Smooth muscle cell of the brain vasculature (primary cell): ENCODE measurements around the gene SEMA4G.
A peak's percentile ranks its signal among the peaks of the same experiment; 100 is the strongest.

Source experiments
- DNase-seq: peaks from one replicate; pipeline ENCODE4 v3.0.0-alpha.2; 2012; ENCODE audit warnings: low read depth, low spot score

The SEMA4G gene

DNA sequence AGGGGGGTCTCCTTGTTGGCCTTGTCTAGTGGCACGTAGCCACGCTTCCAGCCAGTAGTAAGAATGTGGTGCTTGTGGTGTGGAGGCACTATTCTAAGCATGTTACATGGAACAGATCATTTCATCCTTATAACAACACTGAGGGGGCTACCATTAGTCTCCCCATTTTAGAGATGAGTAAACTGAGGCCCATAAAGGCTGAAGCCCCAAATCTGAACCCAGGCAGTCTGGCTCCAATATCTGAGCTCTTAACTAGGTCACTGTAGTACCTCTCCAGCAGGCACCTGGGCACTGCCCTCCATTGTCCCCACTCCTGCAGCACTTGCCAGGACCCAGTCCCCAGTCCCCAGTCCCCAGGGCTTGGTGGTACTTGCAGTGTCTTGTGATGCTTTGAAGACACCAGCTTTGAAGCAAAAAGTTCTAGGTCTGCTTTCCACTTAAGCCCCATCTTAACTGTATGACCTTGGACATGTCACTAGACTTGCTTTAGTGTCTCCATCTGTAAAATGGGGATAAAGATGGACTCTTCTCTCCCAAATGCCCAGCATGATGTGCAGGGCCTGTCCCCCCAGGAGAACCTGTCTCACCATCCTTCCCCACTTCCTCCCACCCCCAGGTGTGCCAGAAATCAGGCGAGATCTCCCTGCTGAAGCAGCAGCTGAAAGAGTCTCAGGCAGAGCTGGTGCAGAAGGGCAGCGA lies 36.7 kb downstream of the SEMA4G start:
- no peak for DNase-seq

DNA sequence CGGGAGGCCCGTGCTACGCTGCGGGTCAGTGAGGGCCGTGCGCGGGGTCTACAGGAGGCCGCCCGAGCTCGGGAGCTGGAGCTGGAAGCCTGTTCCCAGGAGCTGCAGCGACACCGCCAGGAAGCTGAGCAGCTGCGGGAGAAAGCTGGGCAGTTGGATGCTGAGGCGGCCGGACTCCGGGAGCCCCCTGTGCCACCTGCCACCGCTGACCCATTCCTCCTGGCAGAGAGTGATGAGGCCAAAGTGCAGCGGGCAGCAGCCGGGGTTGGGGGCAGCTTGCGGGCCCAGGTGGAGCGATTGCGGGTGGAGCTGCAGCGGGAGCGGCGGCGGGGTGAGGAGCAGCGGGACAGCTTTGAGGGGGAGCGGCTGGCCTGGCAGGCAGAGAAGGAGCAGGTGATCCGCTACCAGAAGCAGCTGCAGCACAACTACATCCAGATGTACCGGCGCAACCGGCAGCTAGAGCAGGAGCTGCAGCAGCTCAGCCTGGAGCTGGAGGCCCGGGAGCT lies 37.3 kb downstream of the SEMA4G start:
- DNase-seq, result no peak

DNA sequence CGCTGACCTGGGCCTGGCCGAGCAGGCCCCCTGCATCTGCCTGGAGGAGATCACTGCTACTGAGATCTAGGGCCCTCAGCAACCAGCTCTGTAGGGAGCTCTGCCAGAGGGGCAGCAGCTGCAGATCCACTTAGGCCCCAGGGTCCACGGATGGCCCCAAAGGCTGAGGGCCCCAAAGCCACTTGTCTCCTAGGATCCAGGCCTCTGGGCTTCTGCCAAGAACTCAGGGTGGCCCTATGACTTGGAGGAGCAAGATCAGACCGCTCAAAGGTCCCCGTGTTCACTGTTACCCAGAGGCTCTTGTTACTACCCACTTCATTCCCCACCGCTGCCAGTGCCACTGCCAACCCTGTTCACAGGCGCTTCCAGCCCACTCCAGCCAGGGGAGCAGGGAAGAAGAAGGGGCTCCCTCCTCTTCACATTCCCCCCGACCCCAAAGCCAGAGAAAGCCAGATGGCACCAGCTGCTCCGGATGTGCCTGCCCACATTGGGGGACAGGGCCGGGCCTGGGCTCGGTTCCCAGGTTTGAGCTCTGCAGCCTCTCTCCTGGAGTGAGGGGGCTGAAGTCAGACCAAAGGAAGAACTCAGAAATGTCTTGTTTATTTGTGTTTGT lies 37.9 kb downstream of the SEMA4G start:
- no peak for DNase-seq

DNA sequence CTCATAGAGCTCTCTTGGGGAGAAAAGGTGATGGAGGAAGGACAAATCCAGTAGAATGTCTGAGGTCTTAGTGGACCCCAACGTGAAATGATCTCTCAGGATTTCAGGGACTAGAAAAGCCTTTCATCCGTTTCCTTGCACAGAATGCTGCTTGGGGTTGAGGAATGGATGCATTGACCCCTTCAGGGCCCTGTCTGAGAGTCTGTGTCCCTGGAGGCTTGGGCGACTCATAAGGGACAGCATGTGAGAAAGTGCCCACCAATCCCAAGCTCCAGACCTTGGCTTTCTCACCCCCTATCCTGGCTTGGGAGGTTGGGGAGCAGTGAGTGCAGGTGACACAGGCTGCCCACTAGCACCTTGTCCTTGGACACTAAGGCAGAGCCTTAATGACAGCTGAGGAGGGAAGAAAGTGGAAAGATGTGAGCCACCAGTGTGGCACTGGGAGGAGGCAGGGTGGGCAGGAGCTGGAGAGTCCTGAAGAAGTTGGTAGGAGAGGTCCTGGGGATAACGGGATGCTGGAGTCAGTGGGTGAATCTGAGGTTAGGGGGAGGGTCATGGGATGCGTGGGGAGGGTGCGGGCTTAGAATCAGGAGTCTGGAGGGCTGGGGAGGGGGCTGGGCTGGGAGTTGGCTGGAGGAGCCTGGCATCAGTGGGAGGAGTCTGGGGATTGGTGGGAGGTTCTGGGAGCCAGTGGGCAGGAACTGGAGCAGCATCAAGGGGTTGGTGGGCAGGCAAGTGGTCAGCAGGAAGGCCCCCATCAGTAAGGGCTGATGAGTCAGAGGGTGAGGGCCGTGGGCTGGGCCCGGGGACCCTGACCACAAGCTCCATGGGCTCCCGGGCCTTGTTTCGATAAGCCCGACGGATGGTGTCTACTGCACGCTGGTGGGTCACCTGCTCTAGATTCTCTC lies 38.9 kb downstream of the SEMA4G start:
- no peak for DNase-seq

DNA sequence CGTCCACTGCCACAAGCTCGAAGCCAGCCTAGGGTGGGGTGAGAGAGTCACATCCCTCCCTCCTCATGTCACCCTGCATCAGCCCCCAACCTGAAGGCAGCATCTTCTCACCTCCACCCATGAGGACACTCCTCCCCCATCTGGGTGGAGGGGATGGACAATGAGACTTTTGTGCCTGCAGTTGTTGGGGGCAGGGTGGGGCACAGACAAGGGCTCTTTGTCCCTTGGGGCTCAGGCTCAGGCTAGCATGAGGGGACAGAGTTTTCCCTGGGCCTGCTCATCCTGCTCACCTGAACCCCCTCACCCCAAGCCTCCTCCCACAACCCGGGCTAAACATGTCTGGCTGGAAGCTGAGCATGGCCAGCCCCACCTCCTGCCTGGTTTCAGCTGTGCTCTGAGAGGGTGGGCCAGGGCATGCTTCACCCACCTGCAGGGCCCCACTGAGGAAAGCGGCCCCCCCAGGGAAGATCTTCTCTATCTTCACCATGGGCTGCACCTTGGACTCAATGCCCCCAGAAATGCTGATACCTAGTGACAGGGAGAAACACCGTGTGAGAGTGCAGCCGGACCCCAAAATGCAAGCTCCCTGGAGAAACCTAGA lies 39.6 kb downstream of the SEMA4G start:
- no peak for DNase-seq

DNA sequence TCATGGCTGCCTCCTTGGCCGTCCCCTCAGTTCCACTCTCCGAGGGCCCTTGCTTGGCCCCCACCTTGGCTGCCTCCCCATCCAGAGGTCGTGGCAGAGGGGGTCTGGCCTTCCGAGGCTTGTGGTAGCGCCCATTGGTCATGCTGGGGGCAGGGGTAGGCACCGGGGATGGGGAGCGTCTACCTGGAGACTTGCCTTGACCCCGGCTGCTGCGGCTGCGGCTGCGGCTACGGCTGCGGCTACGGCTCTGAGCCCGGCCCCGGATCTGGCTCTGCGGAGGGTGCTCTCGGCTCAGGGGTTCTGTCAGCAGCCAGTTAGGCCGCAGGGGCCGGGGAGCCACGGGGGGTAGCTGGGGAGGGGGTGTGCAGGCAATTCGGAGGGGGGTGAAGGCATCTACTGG lies 41.0 kb downstream of the SEMA4G start:
- no peak for DNase-seq

DNA sequence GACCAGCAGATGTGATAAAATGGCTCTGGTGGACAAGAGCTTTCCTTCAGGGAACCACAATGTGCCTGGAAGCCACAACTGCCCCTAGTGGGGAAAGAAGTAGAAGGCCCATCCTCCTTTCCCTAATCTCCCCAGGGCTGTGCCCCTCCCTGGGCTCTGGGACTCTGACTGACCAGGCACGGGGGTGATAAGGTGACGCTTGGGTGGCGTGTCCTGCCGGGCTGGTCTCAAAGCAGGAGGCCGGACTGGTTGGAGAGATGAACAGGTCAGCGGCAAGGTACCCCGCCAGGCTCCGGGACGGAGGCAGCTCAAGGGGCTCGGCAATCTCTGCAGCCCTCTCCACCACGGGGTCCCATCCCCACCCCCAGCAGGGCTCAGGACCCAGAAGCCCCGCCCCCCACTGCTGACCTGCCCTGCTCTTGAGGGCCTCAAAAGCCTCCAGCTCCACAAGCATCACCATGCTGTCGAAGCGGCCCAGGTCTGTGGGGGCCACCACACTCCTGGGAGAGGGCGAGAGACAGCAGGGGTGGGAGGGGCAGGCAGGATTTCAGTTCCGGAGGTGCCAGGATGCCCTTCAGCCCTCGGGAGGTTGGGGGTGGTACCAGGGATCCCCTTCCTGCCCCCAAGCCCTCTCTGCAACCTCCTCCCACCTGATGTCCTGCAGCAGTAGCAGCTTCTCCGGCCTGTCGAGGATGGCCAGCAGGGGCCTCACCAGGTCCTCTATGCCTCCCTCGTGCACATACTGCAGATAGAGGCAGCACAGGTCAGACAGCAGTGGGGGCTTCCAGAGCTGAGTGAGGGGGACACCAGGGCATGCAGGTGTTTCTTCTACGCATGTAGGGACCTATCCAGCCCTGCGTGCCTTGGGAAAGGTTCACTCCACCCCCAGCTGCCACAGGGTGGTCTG lies 42.5 kb downstream of the SEMA4G start:
- no peak for DNase-seq

DNA sequence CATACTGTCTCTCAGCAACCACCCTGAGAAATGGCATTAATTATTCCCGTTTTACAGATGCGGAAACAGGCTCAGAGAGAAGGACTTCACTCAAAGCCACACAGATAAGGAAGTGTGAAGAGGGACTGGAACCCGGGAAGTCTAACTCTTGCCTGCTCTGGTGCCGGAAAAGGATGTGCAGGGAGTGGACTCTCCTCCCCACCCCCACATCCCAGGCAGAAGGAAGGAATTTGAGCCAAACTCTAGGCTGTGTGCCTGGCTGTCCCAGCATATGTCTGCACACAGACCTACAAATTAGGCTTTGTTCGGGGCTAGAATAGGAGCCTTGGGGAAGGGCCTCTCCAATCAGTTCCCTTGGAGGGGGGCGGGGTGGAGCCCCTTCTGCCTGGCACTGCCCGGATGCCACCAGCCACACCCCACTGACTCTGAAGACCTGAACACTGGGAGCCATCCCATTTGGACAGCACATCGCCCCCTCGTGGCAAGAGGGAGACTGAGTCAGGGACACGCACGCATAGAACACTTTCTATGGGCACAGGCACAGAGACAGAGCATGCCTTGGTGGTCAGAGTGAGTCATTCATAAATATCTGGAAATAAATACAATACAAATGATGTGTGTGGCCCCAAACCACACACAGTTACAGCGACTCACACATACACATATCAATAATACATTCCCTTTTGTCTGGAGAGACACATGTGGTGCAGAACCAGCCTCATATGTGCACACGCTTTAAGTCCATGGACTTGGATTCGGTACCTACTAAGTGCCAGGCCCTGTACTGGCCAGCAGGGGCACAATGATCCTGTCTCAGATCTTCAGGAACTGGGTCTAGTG lies 43.4 kb downstream of the SEMA4G start:
- peak; percentile 80 for DNase-seq

DNA sequence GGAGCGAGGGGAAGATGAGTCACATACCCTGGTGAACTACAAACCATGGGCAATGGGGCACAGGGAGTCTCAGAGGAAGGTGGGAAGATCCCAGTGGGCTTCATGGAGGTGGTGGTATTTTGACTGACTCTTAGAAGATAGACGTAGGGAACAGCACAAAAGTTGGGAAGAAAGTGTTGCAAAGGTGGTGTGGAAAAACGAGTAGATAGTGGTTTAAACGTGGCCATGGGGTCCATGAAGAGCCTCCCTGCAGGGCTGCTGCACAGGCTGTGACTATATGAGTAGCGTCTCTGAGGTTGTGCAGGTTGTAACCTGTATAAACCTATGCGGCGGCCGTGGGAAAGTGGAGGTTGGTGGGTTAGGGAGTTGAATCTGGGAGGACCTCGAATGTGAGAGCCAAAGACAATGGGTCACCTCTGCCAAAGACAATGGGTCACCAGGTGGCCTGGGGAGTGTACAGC lies 44.1 kb downstream of the SEMA4G start:
- no peak for DNase-seq

DNA sequence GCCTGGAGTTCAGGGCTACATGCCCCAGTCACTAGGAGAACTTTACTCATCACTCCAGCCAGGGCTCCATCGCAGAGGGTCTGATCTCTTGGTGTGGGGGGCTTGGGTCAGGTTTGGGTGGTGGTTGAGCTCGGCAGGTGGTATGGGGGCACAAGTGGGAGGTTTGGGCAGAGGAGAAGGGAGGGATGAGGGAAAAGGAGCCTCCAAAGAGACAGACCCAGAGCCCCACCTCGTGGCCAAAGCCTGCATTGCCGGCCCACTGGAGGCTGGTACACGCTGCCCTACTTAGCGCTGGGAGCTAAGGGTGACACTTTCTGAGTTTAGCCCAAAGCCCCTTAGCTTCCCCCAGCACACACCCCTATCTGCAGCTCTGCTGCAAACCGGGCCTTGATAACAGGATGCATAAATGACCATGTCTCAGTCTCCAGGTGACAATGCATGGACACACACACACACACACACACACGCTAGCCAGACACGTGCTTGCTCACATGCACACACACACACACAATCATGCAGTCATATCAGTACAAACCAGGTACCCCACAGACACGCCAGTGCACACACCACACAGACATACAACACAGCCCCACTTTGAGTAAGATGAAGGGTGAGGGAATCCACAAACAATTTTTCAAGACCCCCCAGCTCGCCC lies 45.1 kb downstream of the SEMA4G start:
- DNase-seq, result no peak

DNA sequence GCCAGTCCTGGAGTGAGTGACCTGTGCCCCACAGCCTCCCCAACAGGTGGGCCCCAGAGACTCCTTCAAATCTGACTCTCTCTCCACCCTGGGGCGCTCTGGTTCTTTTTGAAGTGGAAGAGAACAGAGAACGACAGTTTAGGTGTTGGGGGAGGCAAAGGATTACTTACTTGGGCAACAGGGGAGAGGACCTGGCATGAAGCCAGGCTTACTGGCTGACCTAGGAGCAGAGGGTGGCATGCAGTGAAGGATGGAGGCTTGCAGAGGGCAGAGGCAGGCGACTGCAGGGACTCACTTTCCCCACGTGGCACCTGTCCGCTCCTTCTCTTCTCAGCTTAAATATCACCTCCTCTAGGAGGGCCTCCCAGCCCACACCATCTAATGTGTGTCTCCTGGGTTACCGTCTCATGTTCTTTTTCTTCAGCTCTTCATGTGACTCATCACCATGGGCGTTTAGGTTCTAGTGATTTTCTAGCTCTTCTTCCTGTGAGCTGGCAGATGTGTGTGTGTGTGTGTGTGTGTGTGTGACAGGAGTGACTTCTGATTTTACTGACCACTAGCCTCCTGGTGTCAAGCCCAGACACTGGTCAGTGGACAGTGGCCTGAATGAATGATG lies 45.8 kb downstream of the SEMA4G start:
- DNase-seq, result no peak

DNA sequence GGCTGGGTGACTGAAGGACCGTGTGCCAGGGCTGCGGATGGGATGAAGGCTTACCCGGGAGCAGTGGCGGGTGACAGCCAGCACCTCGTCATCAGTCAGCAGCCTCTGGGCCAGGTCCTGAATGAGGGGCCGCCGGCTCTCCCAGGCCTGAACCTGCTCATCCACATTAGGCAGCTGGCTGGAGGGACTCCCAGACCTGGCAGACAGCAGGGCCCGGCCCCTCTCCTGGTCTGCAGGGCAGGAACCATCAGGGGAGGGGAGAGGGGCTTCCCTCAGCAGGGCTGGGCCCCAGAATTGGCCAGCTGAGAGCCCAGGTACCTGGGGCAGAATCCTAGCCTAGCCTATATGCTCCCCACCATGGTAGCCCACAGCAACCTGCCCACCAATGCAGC lies 46.3 kb downstream of the SEMA4G start:
- DNase-seq, result no peak

DNA sequence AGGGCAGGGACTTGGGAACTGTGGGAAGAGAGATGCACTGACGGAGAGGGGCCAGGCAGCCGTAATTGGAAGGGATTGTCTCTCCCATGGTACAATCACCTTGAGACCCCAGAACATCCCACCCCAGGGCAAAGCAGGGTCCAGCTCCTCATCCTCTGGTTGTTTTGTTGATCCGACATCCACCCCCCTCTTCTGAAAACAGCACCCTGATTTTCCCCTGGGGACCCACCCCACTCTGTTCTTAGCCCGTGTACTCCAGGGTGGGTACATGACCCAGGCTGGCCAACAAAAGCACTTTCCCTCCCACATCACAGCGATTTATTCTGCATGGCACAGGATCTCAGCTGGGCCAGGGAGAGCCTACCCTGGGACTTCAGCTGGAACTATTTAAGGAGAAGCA lies 47.5 kb downstream of the SEMA4G start:
- DNase-seq, result no peak

DNA sequence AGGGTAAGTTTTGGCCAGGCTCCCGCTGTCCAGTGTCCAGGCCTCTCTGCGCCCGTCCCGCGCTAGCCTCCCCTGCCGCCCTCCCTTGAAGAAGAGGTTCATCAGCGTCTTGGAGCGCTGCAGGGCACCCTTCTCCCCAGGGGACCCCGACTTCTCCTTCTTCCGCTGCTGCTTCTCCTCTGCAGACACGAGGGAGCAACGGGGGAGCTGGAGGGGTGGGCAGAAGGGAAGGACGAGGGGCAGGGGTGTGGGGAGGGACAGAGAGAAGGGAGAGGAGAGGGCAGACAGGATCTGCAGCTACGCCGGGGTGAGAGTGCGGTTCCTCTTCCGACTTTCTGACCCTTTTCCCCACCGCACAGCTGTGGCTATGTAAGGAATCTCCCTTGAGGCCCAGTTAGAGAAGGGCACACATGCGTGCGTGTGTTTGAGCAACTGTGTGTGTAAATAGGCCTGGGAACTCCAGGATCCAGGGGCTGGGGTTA lies 48.9 kb downstream of the SEMA4G start:
- no peak for DNase-seq

DNA sequence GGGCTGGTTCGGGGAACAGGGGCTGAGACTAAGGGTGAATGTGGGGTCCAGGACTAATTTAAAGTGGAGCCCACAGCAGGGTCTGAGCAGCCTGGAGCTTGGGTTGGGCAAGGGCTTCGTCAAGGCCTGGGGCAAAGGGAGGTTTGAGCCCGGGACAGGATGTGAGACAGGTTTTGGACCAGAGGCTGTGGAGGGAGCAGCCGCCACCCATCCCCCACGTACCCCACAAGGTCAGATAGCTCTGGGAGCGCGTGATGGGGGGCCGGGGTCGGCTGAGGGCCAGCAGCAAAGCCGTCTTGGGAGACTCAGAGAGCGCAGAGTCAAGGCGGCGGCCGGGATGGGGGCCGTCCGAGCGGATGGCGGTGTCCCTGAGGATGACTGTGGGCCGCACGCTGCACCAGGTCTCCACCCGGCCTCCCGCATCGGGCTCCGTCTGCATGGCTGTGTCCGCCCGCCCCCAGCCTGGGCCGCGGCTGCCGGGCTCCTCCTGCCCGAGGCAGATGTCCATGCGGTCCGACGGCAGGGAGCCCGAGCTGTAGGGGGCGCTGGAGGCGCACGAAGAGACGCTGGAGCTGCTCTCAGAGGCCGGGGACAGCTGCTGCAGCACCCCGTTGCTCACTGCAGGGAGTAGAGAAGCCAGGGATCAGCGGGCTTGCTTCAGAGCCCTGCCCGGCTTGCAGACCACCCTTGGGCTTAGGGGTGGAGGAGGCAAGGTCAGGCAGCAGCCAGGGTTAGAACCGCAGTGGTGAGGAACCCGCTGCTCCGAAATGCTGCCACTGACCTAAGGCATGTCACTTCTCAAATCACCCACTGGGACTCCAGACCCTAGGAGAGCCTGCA lies 49.5 kb downstream of the SEMA4G start:
- peak; percentile 84 for DNase-seq
